Epithelial cell of esophagus (primary cell): Measurements from ENCODE around the gene TRAF3IP1.

Experiments
- DNase-seq: peaks from one replicate; pipeline ENCODE4 v3.0.0; 2010; ENCODE audit warnings: low read depth
- H3K4me3 ChIP-seq: 2 replicates; pipeline ENCODE4 v1.5.1; 2011; ENCODE audit warnings: mild to moderate bottlenecking, low read length, control low read depth
- TF ChIP-seq, protein P1 (sequence below): IDR thresholded peaks from 2 replicates; pipeline ENCODE4 v1.5.1; 2011; ENCODE audit warnings: low read depth, mild to moderate bottlenecking, low read length, control low read depth, inconsistent platforms; ENCODE audit not compliant: insufficient read depth; ENCODE audit errors: missing control alignments

The TRAF3IP1 gene

DNA sequence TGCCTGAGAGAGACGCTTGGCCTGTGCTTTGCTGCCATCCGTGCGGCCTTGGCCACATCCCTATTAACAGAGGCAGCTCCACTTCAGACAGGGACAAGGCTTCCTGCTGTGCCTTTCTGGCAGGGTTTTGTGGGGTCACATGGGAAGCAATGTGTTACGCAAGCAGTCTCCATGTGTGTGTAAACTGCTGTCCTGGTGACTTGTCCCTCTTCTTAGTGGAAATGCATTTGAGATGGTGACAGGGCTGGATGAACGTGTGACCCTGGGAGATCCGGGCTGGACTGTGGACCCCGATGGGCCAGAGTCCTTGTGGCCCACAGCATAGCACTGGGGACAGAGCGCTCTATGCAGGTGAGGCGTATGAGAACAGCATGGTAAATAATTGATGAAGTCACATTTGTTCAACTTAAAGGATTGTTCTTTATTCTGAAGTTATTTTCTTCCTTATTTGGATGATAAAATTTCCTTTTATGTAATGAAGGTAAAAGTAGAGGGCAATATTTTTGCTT is 129.6 kb downstream of the TRAF3IP1 start:
- no peak for DNase-seq
- no peak overlapping the region for H3K4me3 ChIP-seq
- TF ChIP-seq, protein P1, sequence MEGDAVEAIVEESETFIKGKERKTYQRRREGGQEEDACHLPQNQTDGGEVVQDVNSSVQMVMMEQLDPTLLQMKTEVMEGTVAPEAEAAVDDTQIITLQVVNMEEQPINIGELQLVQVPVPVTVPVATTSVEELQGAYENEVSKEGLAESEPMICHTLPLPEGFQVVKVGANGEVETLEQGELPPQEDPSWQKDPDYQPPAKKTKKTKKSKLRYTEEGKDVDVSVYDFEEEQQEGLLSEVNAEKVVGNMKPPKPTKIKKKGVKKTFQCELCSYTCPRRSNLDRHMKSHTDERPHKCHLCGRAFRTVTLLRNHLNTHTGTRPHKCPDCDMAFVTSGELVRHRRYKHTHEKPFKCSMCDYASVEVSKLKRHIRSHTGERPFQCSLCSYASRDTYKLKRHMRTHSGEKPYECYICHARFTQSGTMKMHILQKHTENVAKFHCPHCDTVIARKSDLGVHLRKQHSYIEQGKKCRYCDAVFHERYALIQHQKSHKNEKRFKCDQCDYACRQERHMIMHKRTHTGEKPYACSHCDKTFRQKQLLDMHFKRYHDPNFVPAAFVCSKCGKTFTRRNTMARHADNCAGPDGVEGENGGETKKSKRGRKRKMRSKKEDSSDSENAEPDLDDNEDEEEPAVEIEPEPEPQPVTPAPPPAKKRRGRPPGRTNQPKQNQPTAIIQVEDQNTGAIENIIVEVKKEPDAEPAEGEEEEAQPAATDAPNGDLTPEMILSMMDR = no peak

- DNase-seq = no peak
- TF ChIP-seq, protein P1 = no peak
- H3K4me3 ChIP-seq = no peak overlapping the region
Measured at GRCh38 chr2:238450440-238450861, 130.1 kb downstream of the TRAF3IP1 start.
